SH-SY5Y (cell line): ENCODE measurements around the gene CDK8.

Experiments used
- GATA2 ChIP-seq: IDR thresholded peaks from 2 replicates; pipeline ENCODE4 v1.6.1; 2011; ENCODE audit warnings: mild to moderate bottlenecking, low read depth, low read length
- GATA3 ChIP-seq: IDR thresholded peaks from 2 replicates; pipeline ENCODE4 v1.6.1; 2011; ENCODE audit warnings: low read depth, mild to moderate bottlenecking, low read length, moderate library complexity

GRCh38 chr13:26220575-26220974 lies 33.4 kb upstream of the CDK8 start:
- TF ChIP-seq GATA3 (no peak), GATA2 (no peak)
